GM12878 (cell line): ENCODE data around the gene VARS2. TPM values are rescaled to one million over a fixed set of nuclear protein-coding genes. Genes with fewer than 3 reads are reported as not detected.

ENCODE experiments used
- ATAC-seq: fragments of 200-7000 bp; cut with Tn5 transposase; 3 replicates; pipeline ENCODE4 v1.9.1; 2020; ENCODE audit warnings: mild to moderate bottlenecking, moderate library complexity
- BruUV-seq: library from RNA; stranded (reverse); fragments of 400-500 nt; replicated peaks from 2 replicates; lab custom pipeline; 2021; lab: Mats Ljungman, UMichigan
- CTCF ChIA-PET: fragments of 300-600 bp; sonication (Branson Sonifier 250); formaldehyde crosslinking; extraction: SDS; loops from one replicate; lab custom pipeline; 2021; ENCODE audit warnings: inconsistent platforms; lab: Yijun Ruan, JAX
- POLR2A ChIA-PET: fragments of 350-600 bp; formaldehyde crosslinking; extraction: SDS; loops from one replicate; lab custom pipeline; 2021; ENCODE audit warnings: inconsistent platforms; lab: Charles Lee
- RAD21 ChIA-PET: fragments of 300-600 bp; sonication (Branson Sonifier 250); formaldehyde crosslinking; loops from one replicate; lab custom pipeline; 2023; ENCODE audit warnings: antibody characterized with exemption; ENCODE audit not compliant: unreplicated experiment; lab: Charles Lee
- SMC1A ChIA-PET: fragments of 300-600 bp; sonication (Branson Sonifier 250); formaldehyde crosslinking; loops from one replicate; lab custom pipeline; 2023; ENCODE audit not compliant: unreplicated experiment, uncharacterized antibody; lab: Charles Lee
- DNase-seq: peaks from one replicate; pipeline ENCODE4 v3.0.0-alpha.2; 2011; ENCODE audit warnings: low read depth, low spot score
- FAIRE-seq: peaks from 3 replicates; lab custom pipeline; 2011; peaks lifted over from hg19 to GRCh38; lab: Jason Lieb, UNC
- H2AFZ ChIP-seq: 2 replicates; pipeline ENCODE4 v1.6.0; 2011; ENCODE audit warnings: low read depth, low read length, control low read depth; ENCODE audit not compliant: control insufficient read depth
- H3K27ac ChIP-seq: 2 replicates; pipeline ENCODE4 v1.5.1; 2011; ENCODE audit warnings: control low read depth; ENCODE audit not compliant: control insufficient read depth, insufficient read depth
- H3K27me3 ChIP-seq, 2 experiments: replicated peaks in 1 of 2; 2 replicates each; pipeline versions ENCODE4 v1.6.0 to v1.6.1; 2011; ENCODE audit warnings: low read length in 1 of 2; ENCODE audit not compliant: control insufficient read depth in 2 of 2, insufficient read depth in 2 of 2
- H3K36me3 ChIP-seq, 2 experiments: 2 replicates each; pipeline ENCODE4 v1.5.1; 2011; ENCODE audit warnings: low read length in 1 of 2; ENCODE audit not compliant: control insufficient read depth in 2 of 2, insufficient read depth in 2 of 2
- H3K4me1 ChIP-seq: 2 replicates; pipeline ENCODE4 v1.6.1; 2011; ENCODE audit warnings: mild to moderate bottlenecking, low read length, moderate library complexity, mixed read lengths; ENCODE audit not compliant: control insufficient read depth, insufficient read depth
- H3K4me2 ChIP-seq: 2 replicates; pipeline ENCODE4 v1.6.0; 2011; ENCODE audit warnings: control low read depth; ENCODE audit not compliant: control insufficient read depth, insufficient read depth
- H3K4me3 ChIP-seq: fragments of 200-600 bp; sonication (generic); 2 replicates; pipeline ENCODE4 v1.5.1; 2016
- H3K79me2 ChIP-seq: 2 replicates; pipeline ENCODE4 v1.6.0; 2011; ENCODE audit warnings: low read length; ENCODE audit not compliant: control insufficient read depth, insufficient read depth
- H3K9ac ChIP-seq: 2 replicates; pipeline ENCODE4 v1.8.0; 2011; ENCODE audit warnings: low read length, control low read depth, mixed read lengths; ENCODE audit not compliant: control insufficient read depth, insufficient read depth
- H3K9me3 ChIP-seq: replicated peaks from 3 replicates; pipeline ENCODE4 v1.5.1; 2011; ENCODE audit warnings: mild to moderate bottlenecking, low read length; ENCODE audit not compliant: control insufficient read depth, insufficient read depth
- H4K20me1 ChIP-seq: 2 replicates; pipeline ENCODE4 v1.6.0; 2011; ENCODE audit not compliant: control insufficient read depth, insufficient read depth
- CEBPZ ChIP-seq: fragments of 150-350 bp; IDR thresholded peaks from 2 replicates; pipeline ENCODE4 v1.6.1; 2016; ENCODE audit warnings: low read depth, low read length
- IKZF1 ChIP-seq: fragments of 450-650 bp; conservative IDR thresholded peaks from 2 replicates; pipeline ENCODE4 v1.6.1; 2017; ENCODE audit warnings: antibody characterized with exemption, mild to moderate bottlenecking
- IRF4 ChIP-seq: IDR thresholded peaks from 2 replicates; pipeline ENCODE4 v1.6.1; 2011; ENCODE audit warnings: low read depth, low read length
- MLLT1 ChIP-seq: fragments of 450-650 bp; IDR thresholded peaks from 2 replicates; pipeline ENCODE4 v1.6.1; 2016; ENCODE audit warnings: mild to moderate bottlenecking
- NFXL1 ChIP-seq: fragments of 450-650 bp; IDR thresholded peaks from 2 replicates; pipeline ENCODE4 v1.6.1; 2017; ENCODE audit warnings: antibody characterized with exemption, mild to moderate bottlenecking, borderline replicate concordance
- SMAD1 ChIP-seq: fragments of 450-650 bp; IDR thresholded peaks from 2 replicates; pipeline ENCODE4 v1.6.1; 2018; ENCODE audit warnings: mild to moderate bottlenecking, low read depth; ENCODE audit not compliant: partially characterized antibody
- SMARCA5 ChIP-seq: fragments of 450-650 bp; IDR thresholded peaks from 2 replicates; pipeline ENCODE4 v1.6.1; 2017; ENCODE audit warnings: mild to moderate bottlenecking
- WGBS: methylation state at CpG from one replicate; pipeline ENCODE4 v1.1.6; 2016; ENCODE audit warnings: low lambda C conversion rate; ENCODE audit not compliant: insufficient replicate concordance, insufficient coverage; ENCODE audit errors: missing lambda C conversion rate; 5-methylcytosine and 5-hydroxymethylcytosine counted together
- in situ Hi-C: fragments of 300-500 bp; cut with MboI; formaldehyde crosslinking; loops from 9 replicates; pipeline ENCODE4 v1.14.3; 2018; ENCODE audit warnings: mixed read lengths
- intact Hi-C: fragments of 100-400 bp; cut with micrococcal nuclease; formaldehyde crosslinking; loops from one replicate; pipeline ENCODE4 v1.14.2; 2022; ENCODE audit not compliant: unreplicated experiment
- polyA plus RNA-seq, 11 experiments: library from polyadenylated mRNA; depleted of rRNA in 4 of 11; unstranded in 6 of 11; stranded (reverse) in 5 of 11; fragments of >200 nt; fragmentation: Nextera tagmentation in 4 of 11; fragmentation: Illumina TruSeq in 1 of 11; extraction: Ambion mirVana in 4 of 11; extraction: Trizol in 1 of 11; gene quantifications; 1 replicate in 1 of 11; 2 replicates in 10 of 11; pipeline versions ENCODE4 v1.2.1 to v1.2.3, GENCODE V29; 2011 to 2016; ENCODE audit warnings: inconsistent platforms in 2 of 11, missing spikeins in 2 of 11, low read depth in 1 of 11
- total RNA-seq, 4 experiments: library from RNA; depleted of rRNA in 3 of 4; stranded (reverse); fragments of >200 nt in 3 of 4; fragmentation: Illumina TruSeq in 1 of 4; extraction: Trizol in 1 of 4; gene quantifications; 2 replicates each; pipeline versions ENCODE4 v1.2.1 to v1.2.3, GENCODE V29; 2013 to 2021

The VARS2 gene
- total and polyA plus RNA-seq, 10 of the 15 experiments (the other 5 are each of a cell fraction or from before 2014, with no cell fraction given): 3.8 to 70.7 (median 49.1) TPM

GRCh38 chr6:30972816-30973215 lies 58.8 kb downstream of the VARS2 start:
- 48% methylated on average over 4 of the region's 4 CpGs for WGBS
- no peaks in the 10 kb centered on the region for H3K4me1 ChIP-seq
- SMC1A ChIA-PET: no interaction called here
- H3K9me3 ChIP-seq: no peaks in the 10 kb centered on the region
- no TSS peak for BruUV-seq
- no peak for TF ChIP-seq MLLT1
- no peak for TF ChIP-seq IKZF1
- no peak for TF ChIP-seq IRF4
- intact Hi-C loops (no loop called here), in situ Hi-C loops (no loop called here)
- DNase-seq (no peak), ATAC-seq (no peak), FAIRE-seq (no peak)
- CTCF ChIA-PET: no interaction called here
- H3K27me3 ChIP-seq: no peaks in the 10 kb centered on the region; a peak in 1 of 4 replicates
- no peak overlapping the region for H3K27ac ChIP-seq
- POLR2A ChIA-PET: no interaction called here
- no peaks in the 10 kb centered on the region for H4K20me1 ChIP-seq
- H3K9ac ChIP-seq: no peak overlapping the region
- H3K36me3 ChIP-seq: no peaks in the 10 kb centered on the region
- RAD21 ChIA-PET: no interaction called here
- H3K4me2 ChIP-seq: no peak overlapping the region
- no peaks in the 10 kb centered on the region for H3K79me2 ChIP-seq
- no peak overlapping the region for H2AFZ ChIP-seq
- no peak overlapping the region for H3K4me3 ChIP-seq

GRCh38 chr6:30974490-30975252 lies 60.6 kb downstream of the VARS2 start:
- no peak for ATAC-seq
- Histone ChIP-seq H3K79me2 (no peaks in the 10 kb centered on the region), H2AFZ (no peak overlapping the region), H3K27ac (no peak overlapping the region), H3K4me3 (no peak overlapping the region), H3K36me3 (no peaks in the 10 kb centered on the region), H3K9me3 (no peaks in the 10 kb centered on the region), H3K4me1 (0 out of 2 replicates have a peak, but pooled peaks cover 4% of the 10 kb centered on the region), H4K20me1 (no peaks in the 10 kb centered on the region), H3K4me2 (no peak overlapping the region), H3K9ac (no peak overlapping the region), H3K27me3 (no peaks in the 10 kb centered on the region; a peak in 1 of 4 replicates)
- no TSS peak for BruUV-seq
- ChIA-PET RAD21 (no interaction called here), SMC1A (interaction anchor here (0.6 kb wide), 1 partner anchor 190 kb away, joined by 4 read pairs; no protein-coding TSS in a partner anchor), CTCF (interaction anchor here (1.1 to 1.2 kb wide), 2 partner anchors 10 to 105 kb away, joined by 3 to 4 read pairs; no protein-coding TSS in a partner anchor), POLR2A (no interaction called here)
- TF ChIP-seq SMAD1: no peak
- no peak for TF ChIP-seq SMARCA5
- no peak for TF ChIP-seq NFXL1
- TF ChIP-seq CEBPZ: no peak
- in situ Hi-C loops: no loop called here
- no peak for DNase-seq
- no peak for FAIRE-seq
- WGBS: 58% methylated on average over 4 of the region's 4 CpGs
- intact Hi-C loops: no loop called here
